Measurements from ENCODE around the gene UTP11.

GRCh38 chr1:38051079-38051543 lies 38.6 kb downstream of the UTP11 start:
- TF ChIP-seq RARB (CRISPR knock-in tag; IDR thresholded peaks at IDR 0.05), result no peak
- no peak for TF ChIP-seq ZFP30 (CRISPR knock-in tag; IDR thresholded peaks at IDR 0.05)
- no peak for TF ChIP-seq TCF4 (CRISPR knock-in tag; IDR thresholded peaks at IDR 0.05; ENCODE audit: borderline replicate concordance)
- TF ChIP-seq, protein P1, sequence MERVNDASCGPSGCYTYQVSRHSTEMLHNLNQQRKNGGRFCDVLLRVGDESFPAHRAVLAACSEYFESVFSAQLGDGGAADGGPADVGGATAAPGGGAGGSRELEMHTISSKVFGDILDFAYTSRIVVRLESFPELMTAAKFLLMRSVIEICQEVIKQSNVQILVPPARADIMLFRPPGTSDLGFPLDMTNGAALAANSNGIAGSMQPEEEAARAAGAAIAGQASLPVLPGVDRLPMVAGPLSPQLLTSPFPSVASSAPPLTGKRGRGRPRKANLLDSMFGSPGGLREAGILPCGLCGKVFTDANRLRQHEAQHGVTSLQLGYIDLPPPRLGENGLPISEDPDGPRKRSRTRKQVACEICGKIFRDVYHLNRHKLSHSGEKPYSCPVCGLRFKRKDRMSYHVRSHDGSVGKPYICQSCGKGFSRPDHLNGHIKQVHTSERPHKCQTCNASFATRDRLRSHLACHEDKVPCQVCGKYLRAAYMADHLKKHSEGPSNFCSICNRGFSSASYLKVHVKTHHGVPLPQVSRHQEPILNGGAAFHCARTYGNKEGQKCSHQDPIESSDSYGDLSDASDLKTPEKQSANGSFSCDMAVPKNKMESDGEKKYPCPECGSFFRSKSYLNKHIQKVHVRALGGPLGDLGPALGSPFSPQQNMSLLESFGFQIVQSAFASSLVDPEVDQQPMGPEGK (CRISPR knock-in tag; IDR thresholded peaks at IDR 0.05; ENCODE audit: borderline replicate concordance), result no peak
- TF ChIP-seq ZFP3 (CRISPR knock-in tag; IDR thresholded peaks at IDR 0.05), result no peak
- no peak for TF ChIP-seq CSDC2 (CRISPR knock-in tag; IDR thresholded peaks at IDR 0.05)
- no peak for TF ChIP-seq ARNTL (CRISPR knock-in tag; IDR thresholded peaks at IDR 0.05; ENCODE audit: borderline replicate concordance, low read depth)
- no peak for TF ChIP-seq SNAI2 (CRISPR knock-in tag; IDR thresholded peaks at IDR 0.05)
